Activated CD4-positive, CD25-positive, alpha-beta regulatory T cell treated with anti-CD3 and anti-CD28 coated beads, Interleukin-2, amount 50 U/mL, for 72 hours (primary cell): ENCODE results near the gene STK25.
"Not testable (repeated sequence)": the region's sequence is repeated elsewhere in the genome, so short reads cannot be mapped to it uniquely, and the experiment has no call there.

Source experiments
- DNase-seq: peaks from one replicate; pipeline ENCODE4 v3.0.0; 2021

STK25 gene

DNA sequence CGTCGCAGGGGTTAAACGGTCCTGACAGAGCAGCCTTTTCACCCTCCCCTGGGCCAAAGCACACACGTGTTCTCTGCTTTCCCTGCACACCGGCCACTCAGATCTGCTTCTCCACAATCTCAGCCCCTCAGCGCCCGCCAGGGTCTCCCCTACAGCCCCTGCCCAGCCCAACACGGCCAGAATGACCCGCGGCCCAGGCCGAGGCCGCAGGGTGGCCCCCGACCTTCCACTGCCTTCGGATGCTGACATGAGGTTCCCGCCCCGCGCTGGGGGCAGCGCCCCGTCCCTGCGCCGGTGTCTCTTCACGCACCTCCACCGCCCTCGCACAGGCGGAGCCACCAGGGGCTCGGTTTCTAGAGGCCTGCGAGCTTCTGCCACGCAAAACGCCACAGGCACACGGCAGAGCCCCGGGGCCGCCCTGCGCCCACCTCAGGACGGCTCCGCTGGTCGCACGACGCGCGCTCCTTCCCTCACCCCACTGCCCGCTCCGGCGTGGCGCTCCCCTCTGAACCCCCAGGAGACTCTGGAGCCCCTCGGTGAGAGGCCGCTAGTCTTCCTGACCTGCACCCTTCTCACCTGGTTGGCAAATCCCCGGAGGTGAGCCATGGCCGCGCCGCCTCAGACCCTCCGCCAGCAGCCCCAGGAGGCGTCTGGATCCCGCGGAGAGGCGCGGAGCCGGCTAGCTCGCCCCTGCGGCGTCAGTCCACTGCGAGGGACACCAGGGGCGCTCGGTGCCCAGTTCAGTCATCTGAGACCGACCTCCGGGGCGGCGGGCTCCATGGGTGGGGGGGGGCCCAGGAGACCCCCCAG lies 749 bp downstream of the STK25 start:
- peak; percentile 55 for DNase-seq

DNA sequence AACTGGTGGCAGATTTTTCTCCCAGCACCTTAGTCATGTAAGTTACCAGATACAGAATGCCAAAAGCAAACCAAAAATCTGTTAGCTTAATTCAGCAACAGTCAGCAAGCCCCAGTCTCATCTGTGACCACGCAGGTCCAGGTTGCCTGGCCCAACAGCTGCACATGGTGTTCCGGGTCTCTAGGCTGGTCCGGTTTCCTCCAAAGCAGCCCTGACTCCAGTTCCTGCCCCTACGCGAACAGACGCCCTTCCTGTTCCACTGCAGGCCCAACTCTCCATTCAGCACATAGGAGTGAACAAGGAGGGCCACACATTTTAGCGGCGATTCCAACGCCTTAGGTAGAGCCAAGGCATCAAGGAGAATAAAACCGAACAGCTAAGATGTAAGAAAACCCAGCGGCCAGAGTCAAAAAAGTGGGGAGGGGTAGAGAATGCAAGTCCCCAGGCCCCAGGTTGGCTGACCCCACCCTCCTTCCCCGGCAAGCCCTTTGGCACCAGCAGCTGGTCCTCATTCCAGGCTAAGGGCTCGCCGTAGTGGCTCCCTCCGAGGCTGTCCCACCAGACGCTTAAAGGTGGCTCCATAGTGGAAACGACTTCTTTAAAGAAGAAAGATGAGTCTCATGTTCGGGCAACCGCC lies 1.5 kb downstream of the STK25 start:
- DNase-seq: no peak

- not testable (repeated sequence) for DNase-seq
Observed at GRCh38 chr2:241506317-241506716, 2.1 kb downstream of the STK25 start.

DNA sequence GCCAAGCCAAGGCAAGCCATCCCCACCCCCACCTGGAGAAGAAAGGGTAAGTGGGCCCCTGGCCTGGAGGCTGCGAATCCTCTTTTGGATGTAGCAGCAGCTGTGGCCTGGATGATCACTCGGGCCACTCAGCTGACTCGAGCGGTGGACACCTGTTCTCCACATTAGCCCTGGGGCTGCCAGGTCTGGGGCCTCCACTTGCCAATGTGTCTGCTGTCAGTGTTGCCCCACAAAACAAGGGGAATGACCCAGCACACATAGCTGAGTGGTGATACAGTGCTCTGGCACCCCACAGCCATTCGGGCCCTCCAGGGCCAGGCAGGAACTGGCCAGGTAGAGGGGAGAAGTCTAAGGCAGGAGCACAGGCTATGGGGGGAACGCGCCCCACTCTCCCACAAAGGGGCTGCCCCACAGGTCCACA lies 2.6 kb downstream of the STK25 start:
- no peak for DNase-seq

- no peak for DNase-seq
Observed at GRCh38 chr2:241505086-241505780, 3.2 kb downstream of the STK25 start.

GRCh38 chr2:241503776-241504392 lies 4.5 kb downstream of the STK25 start:
- no peak for DNase-seq

DNA sequence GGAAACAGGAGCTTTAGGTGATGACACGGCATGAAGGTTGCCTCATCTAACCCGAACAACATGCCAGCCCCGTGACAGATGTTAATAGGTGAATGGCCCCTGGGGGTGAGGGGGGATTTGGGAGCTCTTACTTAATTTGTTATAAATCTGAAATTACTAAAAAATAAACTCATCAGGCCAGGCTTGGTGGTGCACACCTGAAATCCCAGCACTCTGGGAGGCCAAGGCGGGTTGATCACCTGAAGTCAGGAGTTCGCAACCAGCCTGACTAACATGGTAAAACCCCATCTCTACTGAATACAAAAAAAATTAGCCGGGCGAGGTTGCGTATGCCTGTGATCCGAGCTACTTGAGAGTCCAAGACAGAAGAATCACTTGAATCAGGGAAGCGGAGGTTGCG lies 6.1 kb downstream of the STK25 start:
- no peak for DNase-seq

DNA sequence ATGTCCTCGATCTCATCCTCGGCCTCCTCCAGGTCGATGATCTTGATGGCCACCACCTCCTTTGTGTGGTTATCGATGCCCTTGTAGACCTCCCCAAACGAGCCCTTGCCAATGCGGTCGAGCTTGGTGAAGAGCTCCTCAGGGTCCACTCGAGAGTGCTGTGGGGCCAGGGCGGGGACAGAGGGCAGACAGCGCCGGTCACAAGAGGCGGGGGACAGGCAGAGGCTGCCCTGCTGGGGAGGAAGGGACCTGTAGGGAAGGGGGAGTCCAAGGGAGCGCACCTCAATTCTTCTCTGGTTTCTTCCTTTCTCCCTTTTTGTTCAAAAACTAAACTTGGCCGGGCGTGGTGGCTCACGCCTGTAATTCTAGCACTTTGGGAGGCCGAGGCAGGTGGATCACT lies 6.8 kb downstream of the STK25 start:
- DNase-seq: no peak

DNA sequence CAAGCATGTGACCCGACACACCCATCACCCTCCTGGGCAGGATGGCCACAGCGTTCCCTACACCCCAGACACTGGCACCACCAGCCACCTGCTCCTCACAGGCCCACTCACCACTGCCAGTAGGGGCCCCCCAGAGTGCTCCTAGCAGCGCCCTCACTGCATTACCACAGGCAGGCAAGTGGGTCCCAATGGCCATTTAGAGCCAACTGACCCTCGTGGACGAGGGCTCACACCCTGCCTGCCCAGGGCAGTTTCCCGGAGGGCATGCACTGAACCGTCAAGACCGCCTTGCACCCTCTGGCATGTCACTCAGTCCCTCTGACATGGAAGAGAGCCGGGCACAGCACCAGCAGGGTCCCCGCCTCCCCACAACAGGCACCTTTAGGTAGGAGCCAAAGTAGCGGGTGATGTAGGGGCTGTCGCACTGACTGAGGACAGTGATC lies 7.3 kb downstream of the STK25 start:
- DNase-seq: no peak

DNA sequence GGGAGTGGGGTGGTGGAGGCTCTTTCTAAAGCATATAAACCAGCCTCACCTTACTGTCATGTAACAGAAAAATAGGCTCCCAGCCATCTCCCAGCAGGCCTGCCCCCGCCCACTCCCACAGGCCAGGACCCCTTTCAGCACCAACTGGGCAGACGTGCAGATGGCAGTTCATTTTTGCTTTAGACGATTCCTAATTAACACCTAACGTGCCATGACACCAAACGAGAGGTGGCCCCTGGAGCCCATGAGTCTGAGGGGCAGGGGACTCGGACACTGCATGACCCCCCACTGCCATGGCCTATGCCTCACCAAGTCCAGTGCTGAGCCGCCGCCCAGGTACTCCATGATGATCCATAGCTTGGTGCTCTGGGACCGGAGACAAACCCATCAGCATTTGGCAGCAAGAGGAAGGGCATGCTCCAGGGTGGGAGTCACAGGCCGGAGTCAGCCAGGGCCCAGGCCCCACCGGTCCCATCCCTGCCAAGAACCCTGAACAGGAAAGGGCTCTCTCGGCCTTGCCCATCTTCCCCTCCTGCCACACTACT lies 7.9 kb downstream of the STK25 start:
- no peak for DNase-seq

GRCh38 chr2:241500016-241500415 lies 8.4 kb downstream of the STK25 start:
- DNase-seq: no peak

- no peak for DNase-seq
Observed at GRCh38 chr2:241499146-241499965, 9.0 kb downstream of the STK25 start.

GRCh38 chr2:241498115-241499070 lies 10.0 kb downstream of the STK25 start:
- no peak for DNase-seq

- DNase-seq: no peak
Observed at GRCh38 chr2:241496904-241497877, 11.2 kb downstream of the STK25 start.

DNA sequence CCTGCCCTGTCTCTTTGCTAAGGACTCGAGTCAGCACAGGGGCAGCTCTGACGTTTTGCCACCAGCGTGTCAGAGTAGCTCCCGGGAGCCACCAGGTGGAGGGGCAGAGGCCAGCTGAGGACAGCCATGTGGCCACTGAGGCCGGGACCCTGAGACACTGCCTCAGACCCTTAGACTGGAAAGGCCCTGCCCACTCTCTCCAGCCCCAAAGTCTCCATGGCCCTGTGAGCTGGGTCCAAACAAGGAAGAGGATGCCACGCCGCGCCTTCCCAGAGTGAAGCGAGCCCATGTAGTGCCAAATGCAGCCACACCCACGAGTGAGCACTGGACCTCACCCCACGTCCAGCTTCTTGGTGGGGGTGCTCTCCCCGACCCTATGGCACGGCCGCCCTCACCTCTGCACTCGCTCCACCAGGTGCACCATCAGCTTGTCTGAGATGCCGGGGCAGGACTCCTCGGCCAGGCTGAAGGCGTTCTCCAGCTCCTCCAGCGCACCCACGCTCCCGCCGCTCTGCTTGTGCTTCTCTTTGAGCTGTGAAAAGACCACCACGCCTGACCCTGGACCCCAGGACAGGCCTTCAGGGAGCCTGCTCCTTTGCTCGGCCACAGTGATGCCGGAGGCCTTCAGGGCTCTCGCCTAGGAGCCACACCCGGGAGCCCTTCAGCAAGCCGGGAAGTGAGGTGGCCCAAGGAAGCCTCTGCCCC lies 12.2 kb downstream of the STK25 start:
- no peak for DNase-seq

- no peak for DNase-seq
Observed at GRCh38 chr2:241495172-241496002, 13.0 kb downstream of the STK25 start.

DNA sequence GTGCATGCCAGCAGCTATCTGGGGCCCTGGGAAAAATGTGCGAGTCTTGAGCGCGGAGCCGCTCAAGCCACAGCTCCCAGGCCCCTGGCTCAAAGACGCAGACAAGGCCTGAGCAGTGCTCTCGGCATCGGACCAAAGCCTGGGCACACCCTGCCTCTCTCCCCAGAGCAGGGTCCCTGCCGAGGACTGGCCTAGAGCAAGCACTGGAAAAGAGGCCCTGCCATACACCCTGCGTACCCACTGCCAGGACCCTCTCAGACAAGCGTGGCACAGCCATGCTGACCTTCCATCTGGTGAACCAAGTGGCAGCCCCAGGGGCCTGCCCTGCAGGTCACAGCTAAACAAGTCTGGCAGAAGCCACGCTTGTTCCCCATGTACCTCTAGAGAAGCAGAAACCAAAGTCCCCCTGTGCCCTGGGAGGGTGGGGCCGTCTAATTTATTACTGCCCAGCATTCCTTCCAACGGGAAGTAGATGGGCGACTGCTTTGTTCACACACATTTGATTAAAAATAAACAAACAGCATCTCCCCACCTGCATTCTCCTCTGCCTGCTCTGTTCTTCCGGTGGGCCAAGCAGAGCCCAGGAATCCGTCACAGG lies 14.0 kb downstream of the STK25 start:
- DNase-seq: no peak

- DNase-seq: no peak
Observed at GRCh38 chr2:241493092-241493491, 15.3 kb downstream of the STK25 start.
